ENCODE measurements around the gene KMO. TPM values are rescaled to one million over a fixed set of nuclear protein-coding genes. Genes with fewer than 3 reads are reported as not detected.

KMO gene
- total and polyA plus RNA-seq, 8 donors = 0.06 to 0.33 (median 0.18) TPM; not detected in 5

- Histone ChIP-seq H3K4me3 (no peak overlapping the region), H3K4me1 (peaks cover 0 to 22% (median 13%) of the 10 kb centered on the region in 4 donors), H3K36me3 (no peaks in the 10 kb centered on the region), H3K27ac (no peak overlapping the region), H3K9me3 (no peaks in the 10 kb centered on the region), H3K27me3 (no peaks in the 10 kb centered on the region)
- DNase-seq = no peak
- intact Hi-C loops (cut with DNase I; ENCODE audit: low total_unique reads) = loop anchor here (10.0 kb wide), 2 partner anchors 226 to 396 kb away; no protein-coding TSS in a partner anchor
- WGBS, 5 donors = 37 to 51% (median 40%) methylated on average over 3 of the region's 3 CpGs
- TF ChIP-seq, protein P1, sequence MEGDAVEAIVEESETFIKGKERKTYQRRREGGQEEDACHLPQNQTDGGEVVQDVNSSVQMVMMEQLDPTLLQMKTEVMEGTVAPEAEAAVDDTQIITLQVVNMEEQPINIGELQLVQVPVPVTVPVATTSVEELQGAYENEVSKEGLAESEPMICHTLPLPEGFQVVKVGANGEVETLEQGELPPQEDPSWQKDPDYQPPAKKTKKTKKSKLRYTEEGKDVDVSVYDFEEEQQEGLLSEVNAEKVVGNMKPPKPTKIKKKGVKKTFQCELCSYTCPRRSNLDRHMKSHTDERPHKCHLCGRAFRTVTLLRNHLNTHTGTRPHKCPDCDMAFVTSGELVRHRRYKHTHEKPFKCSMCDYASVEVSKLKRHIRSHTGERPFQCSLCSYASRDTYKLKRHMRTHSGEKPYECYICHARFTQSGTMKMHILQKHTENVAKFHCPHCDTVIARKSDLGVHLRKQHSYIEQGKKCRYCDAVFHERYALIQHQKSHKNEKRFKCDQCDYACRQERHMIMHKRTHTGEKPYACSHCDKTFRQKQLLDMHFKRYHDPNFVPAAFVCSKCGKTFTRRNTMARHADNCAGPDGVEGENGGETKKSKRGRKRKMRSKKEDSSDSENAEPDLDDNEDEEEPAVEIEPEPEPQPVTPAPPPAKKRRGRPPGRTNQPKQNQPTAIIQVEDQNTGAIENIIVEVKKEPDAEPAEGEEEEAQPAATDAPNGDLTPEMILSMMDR (IDR thresholded peaks at IDR 0.05) = no peak
- no peak for TF ChIP-seq POLR2AphosphoS5 (IDR thresholded peaks at IDR 0.05)
- no peak for TF ChIP-seq EP300 (IDR thresholded peaks at IDR 0.05)
- no peak for TF ChIP-seq POLR2A (IDR thresholded peaks at IDR 0.05)
Observed at GRCh38 chr1:241608379-241609033, 76.3 kb downstream of the KMO start.

DNA sequence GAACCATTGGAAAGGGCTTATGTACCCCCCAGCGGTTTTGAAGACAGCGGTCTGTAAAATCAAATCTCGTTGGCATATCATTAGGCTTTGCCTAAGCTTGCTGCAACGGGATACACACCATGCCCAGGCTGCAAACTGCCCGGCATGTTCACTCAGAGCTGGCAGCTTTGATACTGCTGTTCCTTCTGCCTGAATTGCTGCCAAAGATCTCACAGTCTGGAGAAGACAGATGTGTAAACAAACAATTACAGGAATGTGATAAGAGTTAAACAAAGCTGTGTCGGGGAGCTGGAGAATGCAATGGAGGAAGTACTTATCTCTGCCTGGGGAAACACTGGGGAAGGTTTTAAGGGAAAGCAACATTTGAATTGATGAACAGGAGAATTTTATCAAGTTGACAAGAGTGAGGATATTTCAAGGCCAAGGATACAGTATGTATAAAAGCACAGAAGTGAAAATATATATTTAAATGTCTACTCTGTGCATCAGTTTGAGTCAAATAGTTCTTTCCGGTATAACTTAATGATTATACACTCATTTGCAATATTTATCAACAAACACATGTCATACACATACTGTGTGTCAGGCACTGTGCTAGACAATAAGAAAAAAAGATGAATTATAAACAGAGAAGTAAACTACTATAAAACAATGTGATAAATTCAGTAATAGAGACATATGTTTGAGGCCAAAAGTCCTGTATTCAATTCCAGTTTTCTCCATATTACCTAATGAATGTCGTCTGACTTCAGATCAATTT lies 78.1 kb downstream of the KMO start:
- H3K27ac ChIP-seq = no peak overlapping the region
- no peaks in the 10 kb centered on the region for H3K9me3 ChIP-seq
- TF ChIP-seq, protein P1 (IDR thresholded peaks at IDR 0.05) = no peak
- TF ChIP-seq POLR2A (IDR thresholded peaks at IDR 0.05) = no peak
- TF ChIP-seq POLR2AphosphoS5 (IDR thresholded peaks at IDR 0.05) = no peak
- no peak for TF ChIP-seq EP300 (IDR thresholded peaks at IDR 0.05)
- H3K27me3 ChIP-seq = no peaks in the 10 kb centered on the region
- H3K36me3 ChIP-seq = no peaks in the 10 kb centered on the region
- WGBS, 5 donors = 24 to 32% (median 31%) methylated on average over 8 of the region's 8 CpGs
- no peak overlapping the region for H3K4me3 ChIP-seq
- peak; percentile 33 to 52 for DNase-seq
- intact Hi-C loops (cut with DNase I; ENCODE audit: low total_unique reads) = no loop called here
- peaks cover 0 to 29% (median 16%) of the 10 kb centered on the region in 4 donors for H3K4me1 ChIP-seq

DNA sequence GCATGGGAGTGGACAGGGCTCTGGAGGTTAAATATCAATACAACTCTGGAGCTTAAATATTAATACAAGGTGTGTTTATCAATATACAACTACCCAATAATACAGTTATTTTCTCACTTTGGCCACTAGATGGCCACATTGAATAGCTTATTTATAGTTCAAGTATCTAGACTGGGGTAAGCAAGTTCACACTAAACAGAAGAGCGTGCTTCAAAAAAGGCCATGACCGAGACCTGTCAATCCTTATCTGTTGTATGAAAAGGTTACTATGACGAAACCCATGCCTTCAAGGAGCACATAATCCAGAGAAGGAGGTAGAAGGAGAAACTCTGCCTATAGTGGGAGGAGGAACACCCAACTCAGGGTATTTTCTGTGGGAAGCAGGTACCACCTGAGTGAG lies 78.9 kb downstream of the KMO start:
- Histone ChIP-seq H3K4me3 (no peak overlapping the region), H3K4me1 (peaks cover 0 to 37% (median 22%) of the 10 kb centered on the region in 4 donors), H3K36me3 (no peaks in the 10 kb centered on the region), H3K9me3 (no peaks in the 10 kb centered on the region), H3K27me3 (no peaks in the 10 kb centered on the region), H3K27ac (no peak overlapping the region)
- peak in 1 of 2 donors; percentile 79 for DNase-seq
- intact Hi-C loops (cut with DNase I; ENCODE audit: low total_unique reads) = no loop called here
- no peak for TF ChIP-seq POLR2A (IDR thresholded peaks at IDR 0.05)
- TF ChIP-seq, protein P1 (IDR thresholded peaks at IDR 0.05) = peak in 5 of 7 experiments; percentile 21 to 83 (median 65)
- 5 to 11% (median 8%) methylated on average over 3 of the region's 3 CpGs for WGBS, 5 donors

DNA sequence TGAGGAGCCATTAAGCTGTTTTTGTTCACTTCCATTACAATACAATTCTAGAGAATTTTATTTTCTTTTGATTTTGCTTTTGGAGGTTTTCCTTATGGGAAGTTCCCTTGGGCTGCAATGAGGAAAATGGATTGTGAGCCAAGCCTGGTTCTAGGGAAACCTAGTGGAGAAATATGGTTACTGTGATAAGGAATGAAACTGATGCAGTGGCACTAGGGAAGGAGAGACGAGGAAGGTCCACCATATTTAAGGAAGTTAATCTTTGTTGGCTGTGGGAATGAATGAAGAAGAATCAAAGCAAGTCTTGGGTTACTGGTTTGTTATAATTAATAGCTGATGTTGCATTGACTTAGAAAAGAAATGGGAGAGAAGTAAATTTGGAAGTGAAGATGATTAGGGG lies 79.6 kb downstream of the KMO start:
- H3K4me1 ChIP-seq = peaks cover 0 to 38% (median 22%) of the 10 kb centered on the region in 4 donors
- H3K36me3 ChIP-seq = no peaks in the 10 kb centered on the region
- no peak for TF ChIP-seq POLR2A (IDR thresholded peaks at IDR 0.05)
- no peak for TF ChIP-seq POLR2AphosphoS5 (IDR thresholded peaks at IDR 0.05)
- no peak for TF ChIP-seq EP300 (IDR thresholded peaks at IDR 0.05)
- TF ChIP-seq, protein P1 (IDR thresholded peaks at IDR 0.05) = no peak
- no peak for DNase-seq
- H3K9me3 ChIP-seq = no peaks in the 10 kb centered on the region
- intact Hi-C loops (cut with DNase I; ENCODE audit: low total_unique reads) = no loop called here
- H3K27me3 ChIP-seq = no peaks in the 10 kb centered on the region
- 63 to 88% (median 74%) methylated on average over 1 of the region's 1 CpG for WGBS, 5 donors
- no peak overlapping the region for H3K4me3 ChIP-seq
- H3K27ac ChIP-seq = no peak overlapping the region
